ENCODE results near the gene TRPV5.
"Not testable (repeated sequence)": the region's sequence is repeated elsewhere in the genome, so short reads cannot be mapped to it uniquely, and the experiment has no call there.

The TRPV5 gene

DNA sequence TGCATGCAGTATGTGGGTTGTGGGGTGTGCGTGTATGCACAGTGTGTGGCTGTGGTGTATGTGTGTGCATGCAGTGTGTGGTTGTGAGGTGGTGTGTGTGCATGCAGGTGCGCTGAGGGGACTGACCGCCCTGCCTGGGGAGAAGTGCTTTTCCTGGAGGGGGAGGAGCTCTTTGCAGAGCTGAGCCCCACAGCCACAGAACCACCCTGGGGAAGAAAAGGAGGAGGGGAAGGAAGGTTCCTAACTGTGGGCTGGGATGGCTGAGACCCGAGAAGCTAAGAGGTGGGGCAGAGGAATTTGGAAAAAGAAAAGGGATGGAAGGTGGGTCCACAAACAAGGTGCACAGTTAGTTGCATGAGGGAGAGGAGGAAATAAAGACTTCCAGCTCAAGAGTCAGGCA, at the start of gene TRPV5:
Gene TRPV5 (minus strand): TSS at position 123 of the 400 bp plus-strand sequence. CDS start 287 bp downstream, outside the sequence.
- no peak for DNase-seq

DNA sequence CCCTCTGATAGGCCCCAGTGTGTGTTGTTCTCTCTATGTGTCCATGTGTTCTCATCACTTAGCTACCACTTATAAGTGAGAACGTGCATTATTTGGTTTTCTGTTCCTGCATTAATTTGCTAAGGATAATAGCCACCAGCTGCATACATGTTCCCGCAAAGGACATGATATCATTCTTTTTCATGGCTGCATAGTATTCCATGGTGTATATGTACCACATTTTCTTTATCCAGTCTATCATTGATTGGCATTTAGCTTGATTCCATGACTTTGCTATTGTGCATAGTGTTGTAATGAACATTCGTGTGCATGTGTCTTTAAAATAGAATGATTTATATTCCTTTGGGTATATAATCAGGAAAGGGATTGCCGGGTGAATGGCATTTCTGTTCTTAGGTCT, 44.9 kb upstream of the TRPV5 start:
- not testable (repeated sequence) for DNase-seq

DNA sequence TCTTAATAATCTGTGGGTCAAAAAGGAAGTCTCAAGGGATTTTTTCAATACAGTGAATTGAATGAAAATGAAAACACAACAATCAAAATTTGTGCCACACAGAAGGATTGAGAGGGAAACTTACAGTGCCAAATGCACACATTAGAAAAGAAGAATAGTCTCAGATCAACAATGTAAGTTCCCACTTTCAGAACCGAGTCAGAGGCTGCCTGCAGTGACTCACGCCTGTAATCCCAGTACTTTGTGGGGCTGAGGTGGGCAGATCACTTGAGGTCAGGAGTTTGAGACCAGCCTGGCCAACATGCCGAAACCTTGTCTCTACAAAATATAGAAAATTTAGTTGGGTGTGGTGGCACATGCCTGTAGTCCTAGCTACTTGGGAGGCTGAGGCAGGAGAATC, 41.1 kb upstream of the TRPV5 start:
- no peak for DNase-seq

DNA sequence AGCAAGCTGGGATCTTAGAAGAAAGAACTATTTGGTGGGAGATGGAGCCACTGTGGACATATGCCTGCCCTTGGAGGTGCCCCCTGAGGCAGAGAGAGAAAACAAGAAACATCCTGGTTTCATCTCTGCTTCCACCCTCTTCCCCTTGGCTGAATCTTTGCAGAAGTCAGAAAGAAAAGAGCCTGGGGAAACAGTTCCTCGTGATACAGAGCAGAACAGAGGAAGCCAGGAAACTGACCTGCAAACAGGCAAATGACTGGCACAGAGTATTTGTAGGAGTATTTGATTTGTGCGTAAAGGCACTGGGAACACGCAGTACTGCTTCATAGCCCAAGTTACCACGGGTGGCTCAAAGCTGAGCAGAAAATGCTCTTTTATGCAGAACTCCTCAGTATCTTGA, 35.6 kb upstream of the TRPV5 start:
- no peak for DNase-seq

DNA sequence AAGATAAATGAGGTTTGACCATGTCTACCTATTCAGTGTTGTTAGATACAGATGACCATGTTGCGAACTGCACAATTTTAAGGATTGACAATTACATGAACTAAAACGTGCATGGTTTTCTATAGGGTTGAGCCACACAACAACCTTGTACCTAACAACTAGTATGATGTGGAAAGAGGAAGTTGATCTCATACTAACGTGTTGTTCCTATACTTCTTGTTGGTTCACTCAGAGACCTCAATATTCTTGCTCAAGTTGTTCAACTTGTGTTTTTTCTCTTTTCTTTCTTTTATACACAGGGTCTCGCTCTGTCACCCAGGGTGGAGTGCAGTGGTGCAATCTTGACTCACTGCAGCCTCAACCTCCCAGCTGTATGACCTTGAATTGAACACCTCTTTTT, 34.7 kb upstream of the TRPV5 start:
- DNase-seq, result no peak

DNA sequence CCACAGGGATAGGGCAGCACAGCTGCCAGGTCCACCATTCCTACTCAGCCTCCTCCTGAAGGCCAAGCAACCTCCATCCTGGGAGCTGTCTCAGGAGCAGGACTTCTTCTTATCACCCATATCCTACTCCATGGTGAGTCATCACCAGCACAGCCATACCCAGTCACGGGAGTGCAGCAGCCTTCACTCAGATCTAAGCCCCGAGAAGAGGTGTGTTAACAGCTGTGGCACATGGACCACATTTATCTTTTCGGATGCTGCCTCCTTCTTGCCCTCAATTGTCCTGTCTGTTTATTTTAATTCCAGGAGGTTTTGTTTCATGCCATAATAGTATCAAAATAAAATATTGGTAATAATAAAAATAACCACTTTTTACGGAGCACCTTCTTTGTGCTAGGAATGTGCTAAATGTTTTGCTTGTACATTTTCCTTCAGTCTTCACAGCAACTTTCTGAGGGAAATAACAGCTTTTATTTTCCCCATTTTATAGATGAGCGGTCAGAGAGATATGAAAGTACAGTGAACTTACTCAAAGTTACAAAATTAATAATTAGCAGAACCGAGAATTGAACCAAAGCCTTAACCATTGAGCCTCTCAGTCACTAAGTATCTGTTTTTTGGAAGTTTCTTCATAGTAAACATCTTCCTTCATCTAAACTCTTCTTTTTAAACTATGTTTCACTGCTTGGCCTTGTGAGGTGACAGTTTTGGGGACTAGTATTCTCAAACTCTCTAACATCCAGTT, 31.1 kb upstream of the TRPV5 start:
- DNase-seq, result no peak

DNA sequence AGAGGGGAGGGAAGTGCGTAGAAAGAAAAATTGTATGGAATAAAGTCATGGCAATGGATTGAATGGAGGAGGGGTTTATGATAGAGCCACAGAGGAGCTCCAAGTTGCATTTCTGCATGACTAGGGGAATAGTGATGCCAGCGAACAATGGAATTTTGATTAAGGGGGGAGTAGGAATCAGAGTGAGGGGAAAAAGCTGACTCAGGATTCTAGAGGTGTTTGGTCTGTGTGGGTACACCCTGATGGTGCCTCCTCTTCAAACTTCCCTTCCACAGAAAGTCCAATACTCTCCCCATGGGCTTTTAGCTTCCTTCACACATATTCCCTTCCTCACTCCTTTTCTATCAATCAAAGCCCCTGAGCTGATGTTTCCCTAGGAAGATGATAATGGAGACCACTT, 30.4 kb upstream of the TRPV5 start:
- no peak for DNase-seq

DNA sequence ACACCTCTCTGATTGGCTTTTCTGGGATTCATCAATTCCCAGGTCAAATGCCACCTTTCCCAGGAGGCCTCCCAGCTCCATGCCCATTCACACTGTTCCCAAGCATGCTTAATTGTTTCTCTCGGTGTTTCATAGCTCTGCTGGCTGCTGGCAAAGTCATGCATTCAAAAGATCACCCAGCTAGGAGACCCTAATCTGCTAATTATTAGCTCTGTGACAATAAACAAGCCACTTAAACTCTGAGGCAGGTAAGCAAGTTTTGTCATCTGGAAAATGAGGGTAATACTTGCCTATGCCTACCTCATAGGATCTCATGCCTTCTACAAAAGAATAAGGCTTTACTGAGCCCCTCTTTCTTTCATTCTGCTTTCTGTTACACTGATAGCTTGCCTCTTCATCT, 29.4 kb upstream of the TRPV5 start:
- DNase-seq, result no peak

DNA sequence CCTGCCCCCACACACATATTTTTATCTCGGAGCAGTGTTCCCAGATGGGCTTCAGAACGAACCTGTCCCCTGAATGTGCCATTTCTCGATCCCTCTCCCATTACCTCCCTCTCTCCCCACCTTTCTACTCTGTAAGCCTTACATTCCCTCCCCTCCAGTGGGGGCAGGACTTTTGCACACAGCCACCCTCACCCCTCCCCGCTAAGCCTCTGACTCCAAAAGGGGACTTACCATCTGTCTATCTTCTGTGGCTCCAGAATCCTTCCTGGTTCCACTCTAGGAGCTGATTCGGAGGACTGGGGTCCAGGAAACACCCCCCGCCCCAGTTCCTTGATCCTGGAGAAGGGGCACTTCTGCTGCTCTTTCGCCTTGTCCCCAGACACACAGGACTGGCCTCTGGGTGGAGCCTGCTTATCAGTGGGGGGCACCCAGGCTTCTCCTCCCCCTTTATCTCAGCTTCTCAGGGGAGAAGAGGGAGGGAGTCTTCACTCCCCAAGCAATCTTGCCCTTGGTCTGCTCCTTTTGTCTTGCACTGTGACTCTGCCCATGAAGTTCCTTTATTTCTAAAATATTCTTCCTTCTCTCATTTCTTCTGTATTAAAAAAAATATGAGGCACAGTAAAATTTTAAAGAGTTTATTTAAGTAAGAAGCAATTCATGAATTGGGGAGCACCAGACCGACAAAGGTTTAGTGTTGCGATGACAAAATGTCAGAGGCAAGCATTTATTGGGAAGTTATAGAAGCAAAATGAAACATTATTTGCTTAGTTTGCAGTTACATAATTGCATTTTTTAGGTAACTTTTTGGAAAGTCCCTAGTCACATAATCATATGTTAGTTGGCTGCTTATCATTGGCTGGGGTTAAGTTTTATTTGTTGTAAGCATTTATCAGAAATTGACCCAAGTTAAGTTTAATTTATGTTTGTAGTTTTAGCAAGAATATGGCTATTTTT, 28.7 kb upstream of the TRPV5 start, which contains the start of gene KEL:
Gene KEL (minus strand): TSS at position 391 of the 954 bp plus-strand sequence. CDS start 157 bp downstream, at position 234.
- no peak for DNase-seq

DNA sequence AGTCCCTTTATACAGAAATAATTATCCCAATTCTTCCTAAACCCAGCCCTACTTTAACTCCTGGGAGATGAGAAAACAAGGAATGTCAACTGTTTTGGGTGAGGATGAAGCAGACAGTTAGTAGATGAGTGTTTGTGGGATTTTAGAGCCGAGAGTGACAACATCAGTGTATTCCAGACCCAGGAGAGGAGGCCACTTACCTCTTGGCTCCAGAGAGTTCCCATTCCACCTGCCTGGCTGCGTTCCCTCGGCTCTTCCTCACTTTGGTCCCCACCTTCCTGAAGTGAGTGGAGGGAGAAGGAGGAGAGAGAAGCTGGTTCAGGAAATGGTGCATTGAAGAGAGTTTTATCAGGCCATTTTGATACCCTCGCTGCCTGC, 28.0 kb upstream of the TRPV5 start:
- DNase-seq, result no peak

DNA sequence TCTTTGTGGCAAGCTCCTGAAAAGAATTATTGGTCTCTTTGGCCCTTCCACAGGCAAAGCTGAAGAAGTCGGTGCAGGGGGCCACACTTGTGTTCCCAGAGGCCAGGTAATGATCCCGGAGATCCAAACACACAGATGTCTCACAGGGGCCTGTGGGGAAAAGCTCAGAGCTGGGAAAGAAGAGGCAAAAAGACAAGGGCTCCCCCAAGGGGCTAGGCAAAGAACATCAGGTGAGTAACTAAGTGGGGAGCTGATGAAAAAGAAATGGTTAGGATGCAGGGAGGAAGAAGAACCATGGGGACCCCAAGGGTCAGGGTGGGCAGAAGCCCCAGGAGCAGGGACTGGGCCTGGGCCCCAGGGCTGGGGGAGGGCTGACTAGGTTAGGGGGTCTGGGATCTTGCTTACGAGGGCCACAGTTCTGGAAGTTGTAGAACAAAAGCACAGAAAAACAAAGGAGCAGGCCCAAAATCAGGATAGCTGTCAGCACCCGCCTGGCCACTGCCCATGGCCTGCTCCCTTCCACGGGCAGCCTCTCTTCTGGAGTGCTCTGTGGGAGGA, 27.5 kb upstream of the TRPV5 start:
- no peak for DNase-seq

DNA sequence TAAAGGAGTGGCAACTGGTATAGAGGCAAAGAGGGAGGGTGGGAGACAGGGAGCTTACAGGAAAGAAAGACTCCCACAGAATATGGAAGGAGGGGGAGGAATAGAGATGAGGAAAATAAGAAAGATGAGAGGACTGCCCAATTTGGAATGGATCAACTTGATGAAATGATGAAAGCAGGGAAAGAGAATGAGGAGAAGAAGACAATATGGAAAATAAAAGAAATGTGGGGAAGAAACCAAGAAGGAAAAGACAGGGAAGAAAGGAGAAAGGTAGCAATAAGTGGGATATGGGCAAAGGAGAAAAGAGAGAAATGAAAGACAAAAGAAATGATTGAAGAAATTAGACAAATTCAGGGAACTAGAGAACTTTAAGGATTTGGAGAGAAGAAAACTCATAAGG, 25.7 kb upstream of the TRPV5 start:
- DNase-seq, result no peak

DNA sequence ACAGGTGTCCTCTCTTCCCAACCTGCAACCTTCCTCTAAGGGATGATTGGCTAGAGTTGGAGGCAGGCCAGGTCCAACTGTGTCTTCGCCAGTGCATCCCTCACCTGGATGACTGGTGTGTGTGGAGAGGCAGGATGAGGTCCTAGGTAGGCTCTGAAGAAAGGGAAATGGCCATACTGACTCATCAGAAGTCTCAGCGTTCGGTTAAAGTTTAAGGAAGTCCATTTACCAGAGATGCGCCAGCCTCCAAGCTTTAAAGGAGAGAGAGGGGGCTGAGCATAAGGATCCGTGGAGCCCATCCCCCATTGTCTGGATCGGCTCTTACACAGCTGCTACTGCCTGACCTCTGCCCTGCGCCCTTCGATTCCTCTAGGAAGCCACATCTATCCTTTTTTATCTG, 24.2 kb upstream of the TRPV5 start:
- no peak for DNase-seq

DNA sequence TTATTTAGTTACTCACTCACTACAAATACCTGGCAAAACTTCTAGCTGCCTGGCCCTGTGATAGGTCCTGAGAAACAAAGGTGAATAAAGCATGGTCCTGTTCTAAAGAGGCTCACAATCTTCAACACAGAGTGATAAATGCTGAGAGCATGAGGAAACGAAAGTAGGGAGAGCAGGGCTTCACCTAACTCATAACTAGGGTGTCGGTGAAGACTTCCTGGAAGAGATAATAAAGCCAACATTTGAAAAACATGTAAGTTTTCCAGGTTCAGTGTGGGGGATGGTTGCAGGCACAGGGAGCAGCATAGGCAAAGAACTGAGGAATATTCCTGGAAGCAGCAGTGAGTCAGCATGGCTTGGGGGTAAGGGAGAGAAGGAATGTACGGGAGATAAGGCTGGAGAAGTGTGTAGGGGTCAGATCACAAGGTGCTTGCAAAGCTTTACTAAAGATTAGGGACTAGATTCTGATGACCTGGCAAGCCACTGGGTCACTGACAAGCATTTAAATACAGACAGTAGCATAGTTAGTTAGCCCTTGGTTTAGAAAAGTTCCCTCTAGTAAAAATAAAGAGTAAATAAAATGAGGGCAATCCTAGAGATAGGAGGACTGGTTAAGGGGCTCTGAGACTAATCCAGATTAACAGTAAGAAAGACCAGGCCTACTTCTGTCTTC, 23.5 kb upstream of the TRPV5 start:
- no peak for DNase-seq

DNA sequence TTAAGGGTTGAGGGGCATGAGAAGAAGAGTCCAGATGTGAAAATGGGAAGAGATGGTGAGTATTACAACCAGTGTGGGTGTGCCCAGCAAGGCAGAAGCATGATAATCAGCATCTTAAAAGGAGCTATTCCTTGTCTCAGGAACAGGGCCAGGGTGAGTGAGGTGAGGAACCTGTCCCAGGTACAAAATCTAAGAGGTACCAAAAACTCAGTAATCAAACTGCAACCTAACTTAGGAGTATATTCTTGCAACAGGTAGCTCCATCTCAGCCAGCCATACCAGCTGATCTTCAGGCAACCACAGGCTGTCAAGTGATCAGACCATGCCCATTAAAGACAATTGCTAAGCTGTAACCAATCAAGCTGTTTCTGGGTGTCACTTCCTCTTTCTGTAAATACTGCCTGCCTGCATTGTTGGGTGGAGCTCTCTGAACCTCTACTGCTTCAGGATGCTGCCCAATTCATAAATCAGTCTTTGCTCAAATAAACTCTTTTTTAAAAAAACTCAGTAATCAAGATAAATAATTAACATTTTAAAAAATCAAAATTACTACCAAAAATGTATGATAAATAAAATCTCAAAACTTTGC, 21.2 kb upstream of the TRPV5 start:
- no peak for DNase-seq

DNA sequence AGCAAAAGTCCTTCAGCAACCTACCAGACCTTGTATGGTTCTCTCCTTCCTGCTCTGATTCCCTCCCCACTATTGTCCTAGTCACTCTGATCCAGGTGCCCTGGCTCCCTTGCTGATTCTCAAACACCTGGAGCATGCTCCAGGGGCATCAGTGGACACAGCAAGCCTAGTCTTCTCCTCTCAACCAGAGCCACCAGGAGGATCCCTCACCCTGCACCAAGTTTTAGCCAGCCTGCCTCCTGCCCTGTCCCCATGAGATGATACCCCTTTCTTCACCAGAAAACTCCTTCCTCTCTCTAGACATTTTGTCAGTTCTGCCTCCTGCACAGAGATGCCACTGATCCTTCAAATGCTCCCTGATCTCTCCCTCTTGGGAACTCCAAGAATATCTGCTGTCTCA, 16.7 kb upstream of the TRPV5 start:
- no peak for DNase-seq

DNA sequence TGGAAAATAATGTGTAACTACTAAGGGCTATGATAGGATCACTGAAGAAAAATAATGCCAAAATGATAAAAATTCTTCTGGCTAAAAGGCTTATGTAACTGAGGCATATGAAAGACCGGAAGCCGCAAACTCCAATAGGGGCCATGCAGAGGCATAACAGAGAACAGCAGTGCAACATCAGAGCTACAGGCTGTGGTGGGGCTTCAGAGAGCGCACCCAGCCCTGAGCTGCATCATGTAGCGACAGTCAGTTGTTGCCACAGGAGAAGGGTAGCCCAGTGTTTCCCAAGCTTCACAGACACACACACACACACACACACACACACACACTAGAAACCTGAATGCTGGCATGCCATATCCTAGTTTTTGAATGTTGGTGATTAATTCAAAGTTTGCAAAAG, 15.1 kb upstream of the TRPV5 start:
- no peak for DNase-seq

DNA sequence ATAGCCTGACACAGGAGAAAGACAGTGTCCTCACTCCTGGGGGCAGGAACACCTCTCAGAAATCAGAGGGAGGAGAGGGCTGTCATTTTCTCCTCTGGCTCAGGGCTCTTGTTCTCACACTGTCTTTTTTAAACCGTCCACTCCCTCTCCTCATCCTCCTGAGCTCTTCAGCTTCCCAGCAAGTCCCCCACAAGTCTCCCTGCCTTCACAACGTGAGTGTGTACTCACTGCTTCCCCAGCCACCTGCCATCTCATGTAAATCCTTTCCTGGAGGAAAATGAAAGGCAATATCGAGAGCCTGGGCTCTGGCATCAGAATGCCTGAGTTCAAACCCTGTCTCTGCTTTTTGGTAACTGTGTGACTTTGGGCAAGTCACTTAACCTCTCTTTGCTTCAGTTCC, 11.5 kb upstream of the TRPV5 start:
- DNase-seq, result no peak

DNA sequence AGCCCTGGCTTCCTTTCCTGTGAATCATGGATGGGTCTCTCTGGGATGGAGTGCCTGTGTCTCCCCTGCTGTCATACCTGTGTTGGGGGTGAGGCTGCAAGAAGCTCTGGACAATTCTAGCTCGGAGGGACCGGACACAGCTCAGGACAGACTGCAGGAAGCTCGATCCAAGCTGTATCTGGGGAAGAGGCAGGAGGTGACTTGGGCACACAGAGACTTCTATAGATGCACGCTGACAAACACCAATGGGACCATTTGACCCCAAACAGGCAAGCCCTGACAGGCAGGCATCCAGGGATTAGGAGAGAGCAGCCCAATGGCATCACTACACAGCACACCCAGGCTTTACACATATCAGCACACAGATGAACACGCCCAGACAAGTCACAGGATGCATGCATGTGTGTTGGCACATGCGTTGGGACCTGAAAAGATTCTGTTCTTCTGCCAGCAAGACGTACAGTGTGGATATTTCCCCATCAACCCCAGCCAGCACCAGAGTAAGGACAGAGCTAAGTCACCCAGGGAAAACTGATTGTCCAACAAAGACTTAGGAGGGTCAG, 10.2 kb upstream of the TRPV5 start:
- DNase-seq, result no peak

DNA sequence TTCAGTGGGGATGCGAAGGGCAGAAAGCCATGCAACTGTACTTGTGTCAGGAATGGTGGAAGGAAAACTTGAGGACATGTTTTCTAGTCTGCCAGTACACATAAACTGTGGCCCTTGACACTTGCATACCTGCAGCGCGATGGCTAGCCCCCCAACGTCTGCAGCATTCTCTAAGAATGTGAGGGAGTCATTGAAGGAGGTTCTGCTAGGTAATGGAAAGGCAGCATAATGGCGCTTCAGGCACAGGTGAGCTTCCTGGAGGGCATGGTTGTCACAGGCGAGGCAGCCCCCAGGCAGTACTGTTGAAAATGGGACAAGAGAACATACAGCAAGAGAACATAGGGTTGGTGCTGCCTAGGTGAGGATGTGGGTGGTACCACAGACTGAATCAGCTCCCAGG, 9.2 kb upstream of the TRPV5 start:
- DNase-seq, result no peak

DNA sequence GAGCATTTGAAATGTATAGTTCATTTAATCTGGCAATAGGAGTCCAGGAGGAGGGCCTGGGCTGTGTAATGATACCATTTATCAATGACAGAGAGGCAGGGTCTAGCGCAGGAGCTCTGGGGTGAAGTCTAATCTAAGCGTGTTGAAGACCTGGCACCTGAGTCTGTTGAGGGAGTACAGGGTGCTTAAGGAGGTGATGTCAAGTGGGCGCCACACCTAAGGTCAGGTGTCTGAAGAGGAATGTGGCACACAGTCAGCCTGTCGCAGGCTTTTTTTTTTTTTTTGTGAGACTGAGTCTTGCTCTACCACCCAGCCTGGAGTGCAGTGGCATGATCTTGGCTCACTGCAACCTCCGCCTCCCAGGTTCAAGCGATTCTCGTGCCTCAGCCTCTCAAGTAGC, 8.0 kb upstream of the TRPV5 start:
- no peak for DNase-seq

DNA sequence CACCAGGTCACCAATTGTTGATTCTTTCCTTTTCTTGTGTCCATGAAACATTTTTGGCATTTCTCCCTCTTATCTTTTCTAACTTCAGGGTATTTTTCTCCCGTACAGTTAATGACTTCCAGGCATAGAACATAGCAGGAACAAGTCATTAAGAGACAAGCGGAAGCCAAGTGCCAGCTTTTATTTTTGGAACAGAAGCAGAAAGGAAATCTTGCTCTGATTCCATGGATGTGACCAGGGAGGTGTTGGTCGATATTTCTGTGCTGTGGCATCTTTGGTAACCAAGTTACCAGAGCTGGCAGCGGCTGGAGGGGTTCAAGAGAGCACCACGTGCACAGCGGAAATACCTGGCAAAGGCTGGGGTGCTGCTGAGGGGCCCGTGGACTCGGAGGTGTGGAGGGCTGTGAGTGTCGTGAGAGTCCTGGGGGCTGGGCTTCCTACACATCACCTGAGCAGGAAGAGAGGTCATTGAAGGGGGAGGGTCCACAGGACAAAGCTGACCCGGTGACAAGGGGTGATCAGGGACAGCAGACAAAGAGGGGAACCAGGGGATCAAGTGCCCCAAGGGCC, 7.5 kb upstream of the TRPV5 start:
- DNase-seq, result no peak

All from cerebellar nuclear complex (tissue), 1 donor.